ENCODE results near the gene FPGS.
"Not testable (repeated sequence)": the region's sequence is repeated elsewhere in the genome, so short reads cannot be mapped to it uniquely, and the experiment has no call there.

FPGS gene

DNA sequence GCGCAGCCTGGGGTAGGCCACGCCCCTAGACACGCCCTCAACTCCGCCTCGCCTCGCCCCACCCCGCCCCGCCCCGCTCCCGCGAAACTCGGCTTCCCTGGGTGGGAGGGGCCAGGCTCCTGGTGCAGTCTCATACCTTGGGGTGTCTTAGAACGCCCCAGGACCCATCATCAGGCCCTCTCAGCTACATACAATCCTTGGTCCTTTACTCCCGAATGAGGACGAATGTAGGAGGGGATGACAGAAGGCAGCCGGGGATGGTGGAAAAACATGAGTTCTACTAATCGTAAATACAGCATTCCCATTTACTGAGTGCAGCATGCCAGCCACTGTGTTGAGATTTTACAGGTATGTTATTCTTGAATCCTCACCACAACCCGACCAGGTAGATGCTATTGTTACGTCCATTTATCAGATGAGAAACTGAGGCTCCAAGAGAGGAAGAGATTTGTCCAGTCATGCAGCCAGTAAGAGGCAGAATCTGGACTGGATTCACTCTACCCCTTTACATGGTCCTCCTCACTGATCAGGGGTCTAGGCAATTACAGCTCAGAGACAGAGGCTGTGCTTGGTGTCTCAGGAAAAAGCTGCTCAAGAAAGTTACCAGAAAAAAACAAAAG, 31.0 kb upstream of the FPGS start:
- DNase-seq = no peak

DNA sequence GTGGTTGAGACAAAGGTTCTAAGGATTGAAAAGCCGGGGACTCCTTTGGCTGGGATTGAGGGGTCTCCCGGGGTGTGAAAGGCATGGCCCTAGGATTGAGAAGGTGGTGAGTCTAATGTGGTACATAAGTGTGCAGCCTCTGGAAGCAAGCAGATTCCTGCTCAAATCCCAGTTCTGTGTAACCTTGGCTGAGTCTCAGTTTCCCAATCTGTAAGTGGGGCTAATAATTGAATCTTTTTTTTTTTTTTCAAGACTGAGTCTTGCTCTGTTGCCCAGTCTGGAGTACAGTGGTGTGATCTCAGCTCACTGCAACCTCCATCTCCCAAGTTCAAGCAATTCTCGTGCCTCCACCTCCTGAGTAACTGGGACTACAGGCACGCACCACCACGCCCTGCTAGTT, 30.1 kb upstream of the FPGS start:
- no peak for DNase-seq

DNA sequence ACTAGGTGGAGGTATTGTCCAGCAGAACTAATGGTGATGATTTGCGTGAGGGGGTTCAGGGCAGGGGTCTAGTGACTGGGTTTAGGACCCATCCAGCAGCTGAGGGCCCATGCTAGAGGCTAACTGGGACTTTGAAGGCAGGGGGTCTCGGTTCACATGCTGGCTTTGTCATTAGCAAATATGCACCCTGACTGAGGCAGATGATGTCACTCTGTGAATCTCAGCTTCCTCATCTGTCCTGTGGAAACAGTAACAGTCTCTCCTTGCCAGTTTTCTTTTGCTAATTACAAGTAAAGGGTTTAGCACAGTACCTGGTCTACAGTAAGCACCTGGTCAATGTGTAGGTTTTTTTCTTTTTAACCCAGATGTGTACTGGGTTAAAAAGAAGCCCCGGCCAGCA, 29.4 kb upstream of the FPGS start:
- DNase-seq = no peak

DNA sequence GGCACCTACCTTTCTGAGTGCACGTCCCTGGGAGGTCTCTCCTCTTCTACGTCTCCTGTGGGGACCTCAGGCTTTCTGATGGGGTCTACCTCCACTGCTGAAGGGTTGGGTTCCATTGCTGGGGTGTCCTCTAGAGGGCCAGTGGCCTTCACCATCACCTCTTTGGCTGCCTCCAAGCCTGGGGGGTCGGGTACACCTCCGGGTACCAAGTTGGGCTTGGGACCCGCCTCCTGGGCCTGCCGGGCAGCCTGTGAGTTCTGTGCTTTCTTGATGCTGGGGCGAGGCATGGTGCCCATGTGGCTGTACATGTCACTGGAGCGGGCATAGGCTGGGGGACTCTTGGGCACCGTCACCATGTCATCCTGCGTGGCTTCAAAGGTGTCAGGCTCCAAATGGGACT, 28.7 kb upstream of the FPGS start:
- DNase-seq = no peak

DNA sequence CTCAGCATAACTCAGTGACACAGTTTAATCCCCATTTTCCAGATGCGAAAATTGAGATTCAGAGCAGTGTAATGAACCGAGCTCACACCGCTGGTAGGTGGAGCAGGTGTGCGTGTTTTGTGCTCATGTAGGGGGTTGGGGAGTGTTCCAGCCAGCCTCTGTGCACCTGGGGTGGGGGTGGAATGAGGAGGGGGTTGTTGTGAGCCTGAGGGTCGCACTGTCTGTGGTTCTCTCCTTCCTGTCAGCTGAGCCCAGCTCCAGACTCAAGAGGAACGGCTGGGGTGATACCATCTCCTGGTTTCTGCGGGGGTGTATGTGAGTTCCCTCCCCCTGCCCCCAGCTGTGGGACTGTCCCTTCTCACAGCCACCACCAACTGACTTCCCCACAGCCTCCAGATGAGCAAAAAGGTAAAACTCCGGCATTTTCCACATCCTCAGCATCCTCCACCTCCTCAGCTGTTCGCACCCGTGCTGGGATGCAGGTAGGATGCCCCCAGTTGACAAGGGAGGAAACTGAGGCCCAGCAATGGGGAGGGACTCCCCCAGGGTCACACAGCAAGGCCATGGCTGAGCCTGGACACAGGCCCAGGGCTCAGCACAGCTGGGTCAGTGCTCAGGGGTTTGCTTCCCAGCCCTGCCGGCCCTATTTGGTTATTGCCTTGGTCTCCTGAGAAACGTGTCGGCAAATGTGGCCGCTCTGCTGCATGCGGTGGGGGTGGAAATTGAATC, 26.3 kb upstream of the FPGS start:
- DNase-seq = no peak

DNA sequence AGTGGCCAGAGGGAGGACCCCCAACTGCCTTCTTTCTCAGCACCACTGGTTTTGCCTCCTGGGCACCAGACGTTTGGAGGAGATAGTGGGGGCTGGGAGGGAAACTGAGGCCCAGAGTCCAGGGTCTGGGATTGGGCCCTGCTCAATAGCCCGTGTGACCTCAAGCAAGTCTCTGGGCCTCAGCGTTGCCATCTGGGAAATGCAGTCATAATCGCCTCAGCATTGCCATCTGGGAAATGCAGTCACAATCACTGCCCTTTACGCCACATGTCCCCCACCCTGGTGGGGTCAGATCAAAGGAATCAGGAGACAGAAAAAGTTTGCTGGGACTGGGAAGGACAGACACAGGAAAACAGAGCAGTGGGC, 25.8 kb upstream of the FPGS start:
- DNase-seq = no peak

DNA sequence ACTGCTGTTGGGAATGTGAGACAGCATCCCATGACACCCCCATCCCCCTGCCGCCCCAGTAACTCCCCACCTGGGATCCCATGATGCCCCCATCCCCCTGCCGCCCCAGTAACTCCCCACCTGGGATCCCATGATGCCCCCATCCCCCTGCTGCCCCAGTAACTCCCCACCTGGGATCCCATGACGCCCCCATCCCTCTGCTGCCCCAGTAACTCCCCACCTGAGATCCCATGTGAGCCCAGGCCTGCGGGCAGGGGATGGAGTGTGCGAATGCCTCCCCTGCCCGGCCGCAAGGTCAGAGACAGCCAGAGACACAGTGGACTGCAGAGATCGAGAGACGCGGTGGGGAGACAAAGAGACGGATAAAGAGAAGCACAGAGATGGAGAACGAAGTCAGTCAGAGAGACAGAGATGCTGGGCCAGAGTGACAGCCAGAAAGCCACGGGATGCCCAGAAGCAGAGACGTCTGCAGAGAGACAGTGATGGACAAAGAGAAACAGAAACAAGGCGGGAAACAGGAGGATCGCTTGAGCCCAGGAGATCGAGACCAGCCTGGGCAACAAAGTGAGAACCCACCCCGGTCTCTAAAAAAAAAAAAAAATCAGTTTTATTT, 25.2 kb upstream of the FPGS start:
- DNase-seq = no peak

DNA sequence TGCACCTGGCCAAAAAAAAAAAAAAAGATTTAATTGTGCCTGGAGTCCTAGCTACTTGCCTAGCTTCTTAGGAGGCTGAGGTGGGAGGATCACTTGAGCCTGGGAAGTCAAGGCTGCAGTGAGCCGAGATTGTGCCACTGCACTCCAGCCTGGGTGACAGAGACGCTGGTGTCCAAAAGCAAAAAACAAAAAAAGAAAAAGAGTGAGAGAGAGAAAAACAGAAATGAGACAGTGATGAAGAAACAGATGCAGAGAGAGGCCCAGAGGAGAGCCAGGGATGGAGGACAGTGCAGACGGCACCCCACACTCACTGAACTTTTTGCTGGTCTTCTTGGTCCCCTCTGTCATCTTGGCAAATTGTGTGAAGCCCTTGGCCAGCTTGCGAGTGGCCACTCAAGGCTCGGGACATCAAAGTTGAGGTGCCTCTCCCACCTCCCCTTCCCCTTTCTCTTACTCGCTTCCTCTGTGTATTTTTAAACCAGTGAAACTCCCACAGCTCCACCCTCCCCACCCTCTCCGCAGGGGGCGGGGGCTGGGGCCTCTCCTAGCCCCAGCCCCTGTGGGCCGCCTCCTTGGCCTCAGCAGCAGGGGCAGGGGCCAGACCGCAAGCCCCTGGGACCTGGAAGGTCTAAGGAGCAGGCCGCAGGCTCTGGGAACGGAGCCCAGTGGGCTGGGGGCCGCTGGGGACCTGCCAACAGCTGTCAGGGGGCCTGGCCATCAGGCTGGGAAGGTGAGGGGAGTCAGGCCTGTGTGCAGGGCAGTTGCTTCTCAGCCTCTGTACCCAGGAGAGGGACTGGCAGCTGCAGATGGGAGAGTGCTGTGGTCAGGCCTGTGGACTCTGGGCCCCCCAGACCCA, 24.2 kb upstream of the FPGS start, which contains the start of gene SH2D3C:
TSS of gene SH2D3C (minus strand) at position 387 of the 856 bp plus-strand sequence. CDS start at position 348, 39 bp downstream.
- DNase-seq = no peak

DNA sequence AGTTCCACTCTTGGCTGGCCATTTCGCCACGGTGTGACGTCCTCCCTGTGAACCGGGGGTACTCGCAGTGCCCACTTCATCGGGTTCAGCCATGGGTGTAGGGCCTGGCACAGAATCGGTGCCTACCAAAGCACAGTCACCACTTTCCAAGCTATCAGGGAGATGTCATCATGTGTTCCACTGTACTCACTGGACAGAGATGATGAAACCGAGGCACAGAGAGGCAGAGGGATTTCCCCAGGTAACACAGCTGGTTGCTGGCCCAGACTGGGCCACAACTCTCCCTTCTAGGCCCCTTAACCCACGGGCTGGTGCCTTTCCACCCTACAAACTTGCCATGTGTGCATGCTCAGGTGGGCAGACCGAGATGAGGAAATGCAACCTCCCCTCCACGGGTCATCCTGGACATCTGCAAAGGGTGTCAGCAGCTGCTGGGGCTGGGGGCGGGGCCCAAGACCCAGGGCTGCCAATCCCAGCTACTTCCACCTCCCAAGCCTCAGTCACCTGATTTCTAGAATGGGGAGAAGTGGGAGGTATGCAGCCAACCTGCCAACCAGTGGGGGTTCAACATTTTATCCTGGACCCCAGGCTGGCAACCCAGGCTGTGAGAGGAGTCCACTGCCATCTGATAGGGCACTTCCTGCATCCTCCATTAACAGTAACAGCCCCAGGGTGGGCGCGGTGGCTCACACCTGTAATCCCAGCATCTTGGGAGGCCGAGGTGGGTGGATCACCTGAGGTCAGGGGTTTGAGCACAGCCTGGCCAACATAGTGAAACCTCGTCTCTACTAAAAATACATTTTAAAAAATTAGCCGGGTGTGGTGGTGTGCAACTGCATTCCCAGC, 23.3 kb upstream of the FPGS start:
- no peak for DNase-seq

DNA sequence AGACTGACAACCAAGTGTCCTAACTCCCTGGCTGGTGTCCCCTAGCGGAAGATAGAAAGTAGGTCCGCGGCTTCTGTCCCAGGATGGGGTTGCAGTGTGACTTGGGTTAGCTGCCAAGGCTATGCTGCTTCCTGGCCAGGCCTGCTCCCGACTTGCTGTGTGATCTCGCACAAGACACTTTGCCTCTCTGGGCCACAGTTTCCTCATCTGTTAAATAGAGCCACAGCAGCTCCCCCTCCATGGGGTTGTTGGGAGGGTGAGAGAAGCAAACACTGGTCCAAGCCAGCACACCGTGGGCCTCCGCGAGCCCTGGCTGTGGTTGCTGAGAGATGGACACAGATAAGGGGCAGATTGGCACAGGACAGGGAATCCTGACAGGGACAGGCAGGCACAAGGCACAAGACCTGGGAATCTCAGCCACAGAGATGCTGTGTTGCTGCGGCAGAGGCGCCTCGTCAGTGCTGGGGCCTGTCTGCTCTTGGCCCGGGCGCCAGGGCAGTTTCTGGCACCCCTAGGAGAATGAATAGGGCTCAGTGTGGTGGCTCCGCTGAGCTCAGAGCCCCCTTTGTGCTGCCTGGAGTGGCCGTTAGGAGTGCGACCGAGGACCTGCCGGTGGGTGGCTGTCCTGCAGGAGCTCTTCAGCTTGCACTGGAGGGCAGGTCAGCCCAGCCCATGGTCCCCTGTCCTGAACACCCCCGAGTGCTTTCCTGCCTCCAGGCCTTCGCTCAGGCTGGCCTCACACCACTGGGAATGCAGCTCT, 22.4 kb upstream of the FPGS start:
- no peak for DNase-seq

DNA sequence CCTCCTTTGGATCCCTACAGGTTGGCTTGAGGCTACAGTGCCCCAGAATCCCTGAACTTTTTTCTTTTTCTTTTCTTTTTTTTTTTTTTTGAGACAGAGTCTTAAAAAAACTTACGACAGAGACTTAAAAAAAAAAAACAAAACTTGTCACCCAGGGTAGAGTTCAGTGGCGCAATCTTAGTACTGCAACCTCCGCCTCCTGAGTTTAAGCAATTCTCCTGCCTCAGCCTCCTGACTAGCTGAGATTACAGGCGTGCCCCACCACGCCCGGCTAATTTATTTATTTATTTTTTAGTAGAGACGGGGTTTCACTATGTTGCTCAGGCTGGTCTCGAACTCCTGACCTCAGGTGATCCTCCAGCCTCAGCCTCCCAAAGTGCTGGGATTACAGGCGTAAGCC, 21.8 kb upstream of the FPGS start:
- DNase-seq = not testable (repeated sequence)

DNA sequence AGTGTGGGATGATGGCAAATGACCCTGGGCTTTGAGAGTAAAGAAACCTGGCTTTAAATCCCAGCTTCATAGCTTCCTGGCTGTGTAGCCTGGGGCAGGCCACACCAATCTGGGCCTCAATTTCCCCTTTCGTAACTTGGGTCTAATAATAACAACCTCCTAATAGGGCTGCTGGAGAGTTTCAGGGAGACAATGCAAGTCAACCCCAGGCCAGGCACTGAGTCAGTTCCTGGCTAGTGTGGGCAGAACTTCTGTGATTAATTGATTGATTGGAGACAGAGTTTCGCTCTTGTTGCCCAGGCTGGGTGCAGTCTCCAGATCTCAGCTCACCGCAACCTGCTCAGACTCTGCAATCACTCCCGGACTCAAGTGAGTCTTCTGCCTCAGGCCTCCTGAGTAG, 20.9 kb upstream of the FPGS start:
- no peak for DNase-seq

DNA sequence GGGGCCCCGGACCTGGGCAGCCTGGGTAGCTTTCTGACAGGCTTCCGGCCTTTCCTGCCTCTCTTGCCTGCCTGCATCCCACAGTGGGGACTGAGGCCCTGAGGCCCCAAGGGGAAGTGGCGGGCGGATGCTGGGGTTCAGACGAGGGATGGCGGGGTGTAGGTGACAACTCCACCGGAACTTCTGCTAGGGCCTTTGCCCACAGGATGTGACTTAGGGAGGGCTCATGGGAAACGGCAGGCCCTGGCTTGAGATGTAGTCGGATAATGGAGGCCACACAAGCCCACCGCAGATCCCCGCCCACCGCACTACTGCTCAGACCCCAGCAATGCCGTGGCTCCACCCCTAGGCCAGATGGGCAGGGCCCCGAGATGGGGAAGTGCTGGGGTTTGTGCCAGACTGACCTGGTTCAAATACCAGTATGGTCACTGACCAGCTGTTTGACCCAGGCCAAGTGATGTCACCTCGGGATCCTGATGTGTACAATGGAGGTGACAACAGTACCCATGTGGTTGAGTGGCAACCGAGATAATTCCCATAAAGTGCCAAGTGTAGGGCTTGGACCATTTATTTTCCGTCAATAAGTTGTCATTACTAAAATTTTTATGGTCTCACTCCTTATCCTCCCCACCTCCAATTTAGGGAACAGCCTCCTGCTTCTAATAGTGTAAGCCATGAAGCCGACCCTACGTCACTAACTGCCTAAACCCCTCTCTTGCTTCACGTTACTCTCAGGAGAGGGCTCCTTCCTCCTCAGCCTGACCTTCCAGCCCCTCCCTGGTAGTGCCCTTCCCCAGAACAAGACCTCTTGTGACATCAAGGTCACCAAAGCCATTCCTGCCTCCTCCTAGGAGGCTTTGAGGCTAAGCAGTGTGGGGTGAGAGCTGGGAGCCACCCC, 19.3 kb upstream of the FPGS start:
- DNase-seq = no peak

DNA sequence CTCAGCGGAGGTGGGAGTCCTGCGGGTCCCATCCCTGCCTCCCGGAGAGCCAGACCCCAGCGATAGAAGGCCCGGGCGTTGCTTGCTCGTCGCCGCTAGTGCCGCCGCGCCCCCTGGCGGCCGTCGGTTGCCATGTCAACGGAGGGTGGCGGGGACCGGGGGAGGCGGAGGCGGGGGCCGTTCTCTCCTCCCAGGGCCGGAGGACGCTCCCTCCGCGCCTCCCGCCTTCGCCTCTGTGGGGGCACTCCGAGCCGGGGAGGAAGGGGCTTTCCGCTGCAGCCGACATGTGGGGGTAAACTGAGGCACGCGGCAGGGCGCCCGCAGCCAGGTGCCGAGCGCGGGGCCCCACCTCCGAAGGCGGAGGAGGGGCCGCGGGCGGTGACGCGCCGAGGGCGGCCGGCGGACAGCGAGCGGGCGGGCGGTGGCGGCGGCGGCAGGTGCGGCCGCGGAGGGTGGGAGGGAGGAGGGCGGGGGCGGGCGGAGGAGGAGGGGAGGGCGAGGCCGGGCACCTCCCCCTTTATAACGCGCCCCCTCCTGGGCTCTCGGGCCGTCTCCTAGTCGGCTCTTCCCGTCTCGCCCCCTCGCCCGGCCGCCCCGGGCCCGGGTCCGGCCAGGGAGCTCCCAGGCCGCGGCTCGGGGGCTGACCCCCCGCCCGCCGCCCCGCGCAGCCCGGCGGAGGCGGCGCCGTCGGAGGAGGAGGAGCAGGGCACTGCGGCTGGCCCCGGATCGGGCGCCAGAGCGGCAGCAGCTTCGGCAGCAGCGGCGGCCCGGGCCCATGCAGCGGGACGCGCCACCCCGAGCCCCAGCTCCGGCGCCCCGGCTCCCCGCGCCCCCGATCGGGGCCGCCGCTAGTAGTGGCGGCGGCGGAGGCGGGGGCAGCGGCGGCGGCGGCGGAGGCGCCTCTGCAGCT, 17.4 kb upstream of the FPGS start:
- DNase-seq = peak; percentile 96

DNA sequence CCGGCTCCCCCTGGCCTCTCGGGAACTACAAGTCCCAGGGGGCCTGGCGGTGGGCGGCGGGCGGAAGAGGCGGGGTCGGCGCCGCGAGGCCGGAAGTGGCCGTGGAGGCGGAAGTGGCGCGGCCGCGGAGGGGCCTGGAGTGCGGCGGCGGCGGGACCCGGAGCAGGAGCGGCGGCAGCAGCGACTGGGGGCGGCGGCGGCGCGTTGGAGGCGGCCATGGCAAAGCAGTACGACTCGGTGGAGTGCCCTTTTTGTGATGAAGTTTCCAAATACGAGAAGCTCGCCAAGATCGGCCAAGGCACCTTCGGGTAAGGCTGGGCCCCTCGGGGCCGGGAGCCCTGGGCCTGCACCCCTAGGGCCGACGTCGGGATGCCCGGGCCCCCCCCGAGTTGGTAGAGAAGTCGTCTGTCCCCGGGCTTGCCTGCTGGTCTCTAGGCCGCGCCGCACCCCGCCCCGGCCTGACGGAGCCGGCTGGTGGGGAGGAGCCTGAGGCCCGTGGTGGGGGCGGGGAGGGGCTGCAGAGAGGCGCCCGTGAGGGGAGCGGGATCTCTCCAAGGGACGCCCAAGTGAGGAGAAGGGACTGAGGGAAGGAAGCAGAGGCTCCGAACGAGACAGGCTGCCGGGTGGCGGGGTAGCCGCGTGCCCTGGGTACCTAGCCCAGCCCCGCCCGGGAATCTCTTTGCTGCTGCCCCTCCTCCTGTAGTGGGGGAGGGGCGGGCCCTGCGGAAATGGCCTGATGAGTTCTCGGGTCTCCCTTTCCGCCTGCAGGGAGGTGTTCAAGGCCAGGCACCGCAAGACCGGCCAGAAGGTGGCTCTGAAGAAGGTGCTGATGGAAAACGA, 16.5 kb upstream of the FPGS start, which contains the start of gene CDK9:
TSS of gene CDK9 (plus strand) at position 102 of the 840 bp plus-strand sequence. CDS start at position 217, 115 bp downstream.
- DNase-seq = peak; percentile 96

DNA sequence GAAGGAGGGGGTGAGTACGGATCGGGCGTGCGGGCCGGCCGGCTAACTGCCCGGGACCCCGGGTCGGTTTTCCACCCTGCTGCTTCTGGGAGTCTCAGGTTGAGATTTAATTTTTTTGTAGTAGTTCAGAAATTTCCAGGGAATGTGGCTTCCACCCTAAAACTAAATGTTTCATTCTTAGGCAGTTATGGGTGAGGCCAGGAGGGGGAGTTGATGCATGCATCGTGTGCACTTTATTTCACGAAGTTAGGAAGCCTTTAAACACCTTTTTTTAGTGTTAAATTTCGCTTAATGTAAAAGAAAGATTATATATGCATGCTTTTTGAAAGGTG, 15.9 kb upstream of the FPGS start:
- DNase-seq = no peak

DNA sequence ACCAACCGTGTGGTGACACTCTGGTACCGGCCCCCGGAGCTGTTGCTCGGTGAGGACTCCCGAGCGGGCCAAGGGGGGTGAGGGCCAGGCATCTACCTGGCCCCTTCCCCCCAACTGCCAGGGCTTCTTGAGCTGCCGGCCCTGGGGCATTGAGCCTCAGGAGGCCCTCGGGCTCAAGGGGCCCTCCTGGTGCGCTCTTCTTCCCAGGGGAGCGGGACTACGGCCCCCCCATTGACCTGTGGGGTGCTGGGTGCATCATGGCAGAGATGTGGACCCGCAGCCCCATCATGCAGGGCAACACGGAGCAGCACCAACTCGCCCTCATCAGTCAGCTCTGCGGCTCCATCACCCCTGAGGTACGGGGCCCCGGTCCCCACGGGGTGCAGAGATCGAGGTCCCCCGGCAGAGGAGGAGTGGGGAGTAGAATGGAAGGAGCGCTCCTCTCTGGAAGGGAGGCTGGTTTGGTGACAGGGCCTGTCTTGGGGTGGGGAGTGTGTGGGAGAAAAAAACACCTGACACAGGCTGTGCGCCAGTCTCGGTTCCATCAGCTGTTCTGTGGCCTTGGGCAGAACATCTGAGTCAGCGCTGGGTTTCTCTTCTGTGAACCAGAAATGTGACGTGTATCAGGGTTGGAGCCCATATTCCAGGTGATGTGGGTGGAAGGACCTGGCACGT, 14.2 kb upstream of the FPGS start:
- no peak for DNase-seq

DNA sequence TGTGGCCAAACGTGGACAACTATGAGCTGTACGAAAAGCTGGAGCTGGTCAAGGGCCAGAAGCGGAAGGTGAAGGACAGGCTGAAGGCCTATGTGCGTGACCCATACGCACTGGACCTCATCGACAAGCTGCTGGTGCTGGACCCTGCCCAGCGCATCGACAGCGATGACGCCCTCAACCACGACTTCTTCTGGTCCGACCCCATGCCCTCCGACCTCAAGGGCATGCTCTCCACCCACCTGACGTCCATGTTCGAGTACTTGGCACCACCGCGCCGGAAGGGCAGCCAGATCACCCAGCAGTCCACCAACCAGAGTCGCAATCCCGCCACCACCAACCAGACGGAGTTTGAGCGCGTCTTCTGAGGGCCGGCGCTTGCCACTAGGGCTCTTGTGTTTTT, 13.5 kb upstream of the FPGS start:
- no peak for DNase-seq

All from eye (tissue), 1 donor.